ENCODE results near the gene GALNT18.

GALNT18 gene

GRCh38 chr11:11641581-11641980 lies 19.8 kb upstream of the GALNT18 start:
- H3K4me3 ChIP-seq (ENCODE audit: insufficient read depth, low read length, poor library complexity, severe bottlenecking), result no peak overlapping the region
- no peak overlapping the region for H2AFZ ChIP-seq (ENCODE audit: low read depth, low read length, severe bottlenecking)
- H3K27ac ChIP-seq (ENCODE audit: low read depth, low read length), result no peak overlapping the region
- no peaks in the 10 kb centered on the region for H3K9me3 ChIP-seq (ENCODE audit: insufficient read depth, low read length)
- no peaks in the 10 kb centered on the region for H3K36me3 ChIP-seq (ENCODE audit: low read length)
- H3F3A ChIP-seq (ENCODE audit: insufficient read depth), result no peaks in the 10 kb centered on the region
- no peaks in the 10 kb centered on the region for H3K79me2 ChIP-seq (ENCODE audit: insufficient read depth, low read length)
- TF ChIP-seq CTCF (IDR thresholded peaks at IDR 0.05; ENCODE audit: insufficient read depth, low read length, poor library complexity, severe bottlenecking) (no peak), EZH2phosphoT487 (conservative IDR thresholded peaks at IDR 0.05; ENCODE audit: low read length) (no peak)
- no peak overlapping the region for H3K9ac ChIP-seq (ENCODE audit: low read length)
- no peak overlapping the region for H3K4me2 ChIP-seq (ENCODE audit: low read depth, low read length, poor library complexity, severe bottlenecking)
- no peaks in the 10 kb centered on the region for H4K20me1 ChIP-seq (ENCODE audit: low read depth, low read length)
- no peaks in the 10 kb centered on the region for H3K9me2 ChIP-seq (replicated peaks; ENCODE audit: insufficient read depth, low read length)
- 0 out of 2 replicates have a peak, but pooled peaks cover 3% of the 10 kb centered on the region for H3K27me3 ChIP-seq (ENCODE audit: low read length)

GRCh38 chr11:11640996-11641395 lies 19.2 kb upstream of the GALNT18 start:
- Histone ChIP-seq H3K79me2 (ENCODE audit: insufficient read depth, low read length) (no peaks in the 10 kb centered on the region), H3K27me3 (ENCODE audit: low read length) (0 out of 2 replicates have a peak, but pooled peaks cover 3% of the 10 kb centered on the region), H3K27ac (ENCODE audit: low read depth, low read length) (no peak overlapping the region), H3K9me3 (ENCODE audit: insufficient read depth, low read length) (no peaks in the 10 kb centered on the region), H3K4me3 (ENCODE audit: insufficient read depth, low read length, poor library complexity, severe bottlenecking) (no peak overlapping the region), H3K4me2 (ENCODE audit: low read depth, low read length, poor library complexity, severe bottlenecking) (no peak overlapping the region), H3K9me2 (replicated peaks; ENCODE audit: insufficient read depth, low read length) (no peaks in the 10 kb centered on the region), H3K36me3 (ENCODE audit: low read length) (no peaks in the 10 kb centered on the region), H3F3A (ENCODE audit: insufficient read depth) (no peaks in the 10 kb centered on the region), H2AFZ (ENCODE audit: low read depth, low read length, severe bottlenecking) (no peak overlapping the region), H3K9ac (ENCODE audit: low read length) (no peak overlapping the region), H4K20me1 (ENCODE audit: low read depth, low read length) (no peaks in the 10 kb centered on the region)
- TF ChIP-seq CTCF (IDR thresholded peaks at IDR 0.05; ENCODE audit: insufficient read depth, low read length, poor library complexity, severe bottlenecking), result no peak
- TF ChIP-seq EZH2phosphoT487 (conservative IDR thresholded peaks at IDR 0.05; ENCODE audit: low read length), result no peak

GRCh38 chr11:11640152-11640551 lies 18.3 kb upstream of the GALNT18 start:
- H3K9me3 ChIP-seq (ENCODE audit: insufficient read depth, low read length), result no peaks in the 10 kb centered on the region
- no peaks in the 10 kb centered on the region for H3K27me3 ChIP-seq (ENCODE audit: low read length)

More at GRCh38 chr11:11640152-11640551, 18.3 kb upstream of the GALNT18 start:
- Histone ChIP-seq H3K79me2 (ENCODE audit: insufficient read depth, low read length) (no peaks in the 10 kb centered on the region), H3K4me3 (ENCODE audit: insufficient read depth, low read length, poor library complexity, severe bottlenecking) (no peak overlapping the region), H3K9ac (ENCODE audit: low read length) (no peak overlapping the region), H3K4me2 (ENCODE audit: low read depth, low read length, poor library complexity, severe bottlenecking) (no peak overlapping the region), H4K20me1 (ENCODE audit: low read depth, low read length) (no peaks in the 10 kb centered on the region), H3K27ac (ENCODE audit: low read depth, low read length) (no peak overlapping the region), H3K9me2 (replicated peaks; ENCODE audit: insufficient read depth, low read length) (no peaks in the 10 kb centered on the region), H2AFZ (ENCODE audit: low read depth, low read length, severe bottlenecking) (no peak overlapping the region), H3F3A (ENCODE audit: insufficient read depth) (no peaks in the 10 kb centered on the region), H3K36me3 (ENCODE audit: low read length) (no peaks in the 10 kb centered on the region)
- TF ChIP-seq EZH2phosphoT487 (conservative IDR thresholded peaks at IDR 0.05; ENCODE audit: low read length) (no peak), CTCF (IDR thresholded peaks at IDR 0.05; ENCODE audit: insufficient read depth, low read length, poor library complexity, severe bottlenecking) (no peak)

Measured in SU-DHL-6 (cell line).